Endodermal cell (in vitro differentiated cells): ENCODE data around the gene ACMSD. TPM values are rescaled to one million over a fixed set of nuclear protein-coding genes. Genes with fewer than 3 reads are reported as not detected.

Experiments used
- DNase-seq: peaks from one replicate; pipeline ENCODE4 v3.0.0-alpha.2; 2017
- H3K27ac ChIP-seq: 2 replicates; pipeline ENCODE4 v1.5.1; 2013; ENCODE audit warnings: mild to moderate bottlenecking, low read depth, low read length, moderate library complexity
- H3K27me3 ChIP-seq: 2 replicates; pipeline ENCODE4 v1.6.1; 2013; ENCODE audit warnings: mild to moderate bottlenecking, low read length, moderate library complexity; ENCODE audit not compliant: insufficient read depth, control insufficient read depth, poor library complexity, severe bottlenecking
- H3K36me3 ChIP-seq: 2 replicates; pipeline ENCODE4 v1.7.0; 2013; ENCODE audit warnings: mild to moderate bottlenecking, low read length, moderate library complexity; ENCODE audit not compliant: control insufficient read depth, insufficient read depth
- H3K4me1 ChIP-seq: one replicate; pipeline ENCODE4 v1.7.0; 2013; ENCODE audit warnings: low read length; ENCODE audit not compliant: control insufficient read depth, insufficient read depth
- H3K4me3 ChIP-seq: 2 replicates; pipeline ENCODE4 v1.5.1; 2013; ENCODE audit warnings: mild to moderate bottlenecking, low read length, moderate library complexity
- H3K9ac ChIP-seq: 2 replicates; pipeline ENCODE4 v1.6.1; 2013; ENCODE audit warnings: mild to moderate bottlenecking, low read length, moderate library complexity; ENCODE audit not compliant: poor library complexity, severe bottlenecking; ENCODE audit errors: extremely low read depth
- H3K9me3 ChIP-seq: 2 replicates; pipeline ENCODE4 v1.6.1; 2013; ENCODE audit warnings: mild to moderate bottlenecking, low read length, moderate library complexity; ENCODE audit not compliant: control insufficient read depth
- H3K27ac Mint-ChIP-seq: 2 replicates; pipeline ENCODE4 v1.8.0; 2020; ENCODE audit warnings: mixed read lengths
- H3K27me3 Mint-ChIP-seq: 2 replicates; pipeline ENCODE4 v1.8.0; 2021; ENCODE audit warnings: mild to moderate bottlenecking, mixed read lengths; ENCODE audit not compliant: insufficient read depth
- H3K36me3 Mint-ChIP-seq: 2 replicates; pipeline ENCODE4 v1.8.0; 2020; ENCODE audit warnings: low read depth, mixed read lengths
- H3K4me1 Mint-ChIP-seq: 2 replicates; pipeline ENCODE4 v1.8.0; 2020; ENCODE audit warnings: mixed read lengths
- H3K4me3 Mint-ChIP-seq: 2 replicates; pipeline ENCODE4 v1.8.0; 2020; ENCODE audit warnings: mild to moderate bottlenecking, moderate library complexity, mixed read lengths
- H3K9me3 Mint-ChIP-seq: 2 replicates; pipeline ENCODE4 v1.8.0; 2020; ENCODE audit warnings: mild to moderate bottlenecking, mixed read lengths
- WGBS, 2 experiments: methylation state at CpG; one replicate each; pipeline versions ENCODE4 v1.1.5 to v1.1.7; 2013; ENCODE audit warnings: missing lambda C conversion rate in 2 of 2, mixed read lengths in 1 of 2; ENCODE audit not compliant: insufficient coverage in 1 of 2, insufficient read length in 1 of 2; 5-methylcytosine and 5-hydroxymethylcytosine counted together
- total RNA-seq, 2 donors: library from RNA; stranded (reverse); fragmentation: NEBNext Ultra II Directional in 1 of 2; extraction: Animal tissue kit (Norgen Biotek cat#: 25700) in 1 of 2; gene quantifications; 2 replicates in 1 of 2; 3 replicates in 1 of 2; pipeline ENCODE4 v1.2.1, GENCODE V29; 2021
- TF ChIP-seq, protein P1 (sequence below): fragments of 200-600 bp; sonication (generic); conservative IDR thresholded peaks from 2 replicates; pipeline ENCODE4 v1.5.0; 2021; ENCODE audit warnings: antibody characterized with exemption, mild to moderate bottlenecking

The ACMSD gene
- total RNA-seq, 2 donors from 2014 or later, result not detected

DNA sequence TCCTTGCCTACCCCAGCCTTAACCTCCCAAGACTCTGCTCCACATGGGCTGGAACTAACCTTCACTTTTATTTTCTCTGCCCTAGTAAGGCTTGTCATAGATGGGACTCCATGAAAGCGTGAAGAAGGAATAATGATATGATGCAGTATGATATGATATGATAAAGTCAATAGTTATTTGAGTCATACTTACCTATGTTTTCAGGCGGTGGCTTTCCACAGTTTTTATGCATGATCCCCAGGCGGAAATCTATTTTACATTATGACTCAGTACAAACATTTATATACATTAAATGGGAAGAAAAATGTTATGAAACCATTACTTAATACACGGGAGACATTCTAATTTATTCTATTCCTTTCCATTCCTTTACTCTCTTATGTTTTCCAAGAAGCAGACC, 5.6 kb downstream of the ACMSD start:
- Histone ChIP-seq H3K4me1 (no peaks in the 10 kb centered on the region), H3K9me3 (no peaks in the 10 kb centered on the region), H3K9ac (no peak overlapping the region), H3K27me3 (no peaks in the 10 kb centered on the region), H3K27ac (no peak overlapping the region), H3K4me3 (no peak overlapping the region), H3K36me3 (no peaks in the 10 kb centered on the region)
- DNase-seq, result no peak
- Mint-ChIP-seq H3K9me3 (peaks cover 11% of the 10 kb centered on the region), H3K27me3 (peaks cover 3% of the 10 kb centered on the region), H3K4me3 (no peak overlapping the region), H3K4me1 (peaks cover 5% of the 10 kb centered on the region), H3K27ac (no peak overlapping the region), H3K36me3 (no peaks in the 10 kb centered on the region)
- 91 to 92% methylated on average over 1 to 4 of the region's 4 CpGs for WGBS, 2 experiments
- TF ChIP-seq, protein P1, sequence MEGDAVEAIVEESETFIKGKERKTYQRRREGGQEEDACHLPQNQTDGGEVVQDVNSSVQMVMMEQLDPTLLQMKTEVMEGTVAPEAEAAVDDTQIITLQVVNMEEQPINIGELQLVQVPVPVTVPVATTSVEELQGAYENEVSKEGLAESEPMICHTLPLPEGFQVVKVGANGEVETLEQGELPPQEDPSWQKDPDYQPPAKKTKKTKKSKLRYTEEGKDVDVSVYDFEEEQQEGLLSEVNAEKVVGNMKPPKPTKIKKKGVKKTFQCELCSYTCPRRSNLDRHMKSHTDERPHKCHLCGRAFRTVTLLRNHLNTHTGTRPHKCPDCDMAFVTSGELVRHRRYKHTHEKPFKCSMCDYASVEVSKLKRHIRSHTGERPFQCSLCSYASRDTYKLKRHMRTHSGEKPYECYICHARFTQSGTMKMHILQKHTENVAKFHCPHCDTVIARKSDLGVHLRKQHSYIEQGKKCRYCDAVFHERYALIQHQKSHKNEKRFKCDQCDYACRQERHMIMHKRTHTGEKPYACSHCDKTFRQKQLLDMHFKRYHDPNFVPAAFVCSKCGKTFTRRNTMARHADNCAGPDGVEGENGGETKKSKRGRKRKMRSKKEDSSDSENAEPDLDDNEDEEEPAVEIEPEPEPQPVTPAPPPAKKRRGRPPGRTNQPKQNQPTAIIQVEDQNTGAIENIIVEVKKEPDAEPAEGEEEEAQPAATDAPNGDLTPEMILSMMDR, result no peak

DNA sequence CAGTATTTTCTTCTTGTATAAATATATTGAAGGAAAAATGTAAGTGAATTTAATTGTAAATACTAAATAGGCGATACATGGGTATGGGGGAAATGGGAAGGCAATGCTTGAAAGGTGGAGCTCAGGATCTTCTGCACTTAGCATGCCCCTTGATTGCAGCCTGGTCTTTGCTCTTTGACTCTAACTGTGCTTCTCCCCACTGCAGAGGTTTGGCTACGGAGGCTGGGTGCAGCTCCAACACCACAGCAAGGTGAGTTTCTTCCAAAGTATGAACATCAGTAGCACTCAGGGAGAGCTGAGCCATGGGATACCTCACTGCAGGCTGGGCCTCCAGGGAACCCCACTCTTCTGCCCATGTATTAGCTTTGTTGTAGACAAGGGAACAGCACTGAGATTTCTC, 6.6 kb downstream of the ACMSD start:
- H3K27ac Mint-ChIP-seq, result no peak overlapping the region
- H3K4me3 Mint-ChIP-seq, result no peak overlapping the region
- DNase-seq, result no peak
- no peaks in the 10 kb centered on the region for H3K27me3 ChIP-seq
- H3K9me3 Mint-ChIP-seq, result peaks cover 11% of the 10 kb centered on the region
- H3K9me3 ChIP-seq, result no peaks in the 10 kb centered on the region
- H3K4me1 Mint-ChIP-seq, result no peaks in the 10 kb centered on the region
- no peaks in the 10 kb centered on the region for H3K36me3 Mint-ChIP-seq
- no peaks in the 10 kb centered on the region for H3K4me1 ChIP-seq
- no peaks in the 10 kb centered on the region for H3K36me3 ChIP-seq
- 90 to 94% methylated on average over 2 of the region's 2 CpGs for WGBS, 2 experiments
- TF ChIP-seq, protein P1, result no peak
- H3K4me3 ChIP-seq, result no peak overlapping the region
- no peak overlapping the region for H3K9ac ChIP-seq
- H3K27me3 Mint-ChIP-seq, result peaks cover 3% of the 10 kb centered on the region
- H3K27ac ChIP-seq, result no peak overlapping the region

DNA sequence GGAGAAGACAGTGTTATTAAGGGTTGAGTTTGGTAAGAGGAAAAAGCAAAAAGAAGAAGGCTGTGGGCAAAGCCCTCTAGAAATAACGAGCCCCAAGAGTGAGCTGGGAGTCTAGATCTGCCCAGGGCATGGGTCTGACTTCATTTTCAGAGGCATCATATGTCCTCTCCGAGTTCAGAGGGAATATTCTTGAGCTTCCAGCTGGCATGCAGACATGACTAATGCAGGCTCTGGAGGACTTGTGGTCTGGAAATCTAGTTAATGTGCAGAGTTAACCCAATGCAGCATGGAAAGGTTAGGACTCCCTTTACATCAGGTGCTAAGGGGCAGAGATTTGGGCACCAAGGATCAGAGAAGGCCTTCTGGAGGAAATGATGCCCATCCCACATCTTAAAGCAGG, 7.3 kb downstream of the ACMSD start:
- peaks cover 3% of the 10 kb centered on the region for H3K27me3 Mint-ChIP-seq
- no peaks in the 10 kb centered on the region for H3K36me3 ChIP-seq
- H3K4me3 ChIP-seq, result no peak overlapping the region
- H3K36me3 Mint-ChIP-seq, result no peaks in the 10 kb centered on the region
- H3K9me3 ChIP-seq, result no peaks in the 10 kb centered on the region
- DNase-seq, result no peak
- no peak overlapping the region for H3K27ac ChIP-seq
- no peaks in the 10 kb centered on the region for H3K27me3 ChIP-seq
- H3K4me1 ChIP-seq, result no peaks in the 10 kb centered on the region
- H3K9ac ChIP-seq, result no peak overlapping the region
- 61 to 83% methylated on average over 2 of the region's 2 CpGs for WGBS, 2 experiments
- peaks cover 11% of the 10 kb centered on the region for H3K9me3 Mint-ChIP-seq
- H3K4me3 Mint-ChIP-seq, result no peak overlapping the region
- TF ChIP-seq, protein P1, result no peak
- no peaks in the 10 kb centered on the region for H3K4me1 Mint-ChIP-seq
- no peak overlapping the region for H3K27ac Mint-ChIP-seq
